ENCODE results near the gene ZNF594.

GRCh38 chr17:5237541-5238016 is 45.9 kb upstream of the ZNF594 start:
- TF ChIP-seq CTCF (IDR thresholded peaks at IDR 0.05) (peak in 2 of 3 experiments; percentile 33 to 49), POLR2A (IDR thresholded peaks at IDR 0.05) (no peak)

Data from testis (tissue), 2 donors.